SK-N-SH (cell line): ENCODE measurements around the gene SSBP1. TPM values are rescaled to one million over a fixed set of nuclear protein-coding genes. Genes with fewer than 3 reads are reported as not detected.

Source experiments
- CTCF ChIA-PET: fragments of 300-600, 350-600 bp; formaldehyde crosslinking; extraction: SDS; loops from one replicate; lab custom pipeline; 2021; lab: Yijun Ruan, JAX
- POLR2A ChIA-PET: fragments of 350-600 bp; sonication (Branson Sonifier 250); formaldehyde crosslinking; extraction: SDS; loops from one replicate; lab custom pipeline; 2020; ENCODE audit warnings: antibody characterized with exemption, inconsistent platforms; lab: Yijun Ruan, JAX
- DNase-seq: peaks from one replicate; pipeline ENCODE4 v3.0.0; 2012
- H2AFZ ChIP-seq: fragments of 200-600 bp; sonication (generic); 2 replicates; pipeline ENCODE4 v1.8.1; 2016; ENCODE audit warnings: antibody characterized with exemption, mild to moderate bottlenecking, low read depth
- H3F3A ChIP-seq: fragments of 200-600 bp; sonication (generic); replicated peaks from 2 replicates; pipeline ENCODE3; 2016; ENCODE audit warnings: antibody characterized with exemption, mild to moderate bottlenecking; ENCODE audit not compliant: insufficient read depth
- H3K27ac ChIP-seq, 2 experiments: fragments of 200-500 bp in 1 of 2; fragments of 200-600 bp in 1 of 2; sonication (Bioruptor generic) in 1 of 2; sonication (generic), shearing (Covaris generic) in 1 of 2; 2 replicates each; pipeline versions ENCODE4 v1.5.1 to v1.6.1; 2014 to 2016; ENCODE audit warnings: low read depth in 2 of 2, inconsistent platforms in 1 of 2, low read length in 1 of 2, mild to moderate bottlenecking in 1 of 2, mixed read lengths in 1 of 2
- H3K27me3 ChIP-seq: fragments of 200-600 bp; sonication (generic), shearing (Covaris generic); 2 replicates; pipeline ENCODE4 v1.6.1; 2016; ENCODE audit warnings: mixed run types; ENCODE audit not compliant: insufficient read depth
- H3K36me3 ChIP-seq, 2 experiments: fragments of 200-500 bp in 1 of 2; fragments of 200-600 bp in 1 of 2; sonication (Bioruptor generic) in 1 of 2; sonication (generic) in 1 of 2; replicated peaks in 1 of 2; 2 replicates each; pipeline versions ENCODE3 to v1.5.1; 2014 to 2016; ENCODE audit warnings: low read length in 1 of 2, mild to moderate bottlenecking in 1 of 2; ENCODE audit not compliant: insufficient read depth in 2 of 2, control insufficient read depth in 1 of 2
- H3K4me1 ChIP-seq, 2 experiments: fragments of 200-500 bp in 1 of 2; fragments of 200-600 bp in 1 of 2; sonication (Bioruptor generic) in 1 of 2; sonication (generic), shearing (Covaris generic) in 1 of 2; 2 replicates each; pipeline versions ENCODE4 v1.5.1 to v1.6.1; 2014 to 2016; ENCODE audit warnings: low read depth in 1 of 2, low read length in 1 of 2, mixed run types in 1 of 2; ENCODE audit not compliant: insufficient read depth in 2 of 2, control insufficient read depth in 1 of 2
- H3K4me2 ChIP-seq: fragments of 200-600 bp; sonication (generic), shearing (Covaris generic); 2 replicates; pipeline ENCODE4 v1.6.1; 2017; ENCODE audit warnings: mixed run types
- H3K4me3 ChIP-seq, 2 experiments: fragments of 200-500 bp in 1 of 2; fragments of 200-600 bp in 1 of 2; sonication (Bioruptor generic) in 1 of 2; sonication (generic), shearing (Covaris generic) in 1 of 2; 2 replicates each; pipeline versions ENCODE4 v1.5.1 to v1.8.1; 2014 to 2016; ENCODE audit warnings: low read depth in 2 of 2, inconsistent platforms in 1 of 2, low read length in 1 of 2, mild to moderate bottlenecking in 1 of 2, mixed read lengths in 1 of 2, moderate library complexity in 1 of 2
- H3K79me2 ChIP-seq: fragments of 200-600 bp; sonication (generic); 2 replicates; pipeline ENCODE4 v1.8.1; 2017; ENCODE audit warnings: mild to moderate bottlenecking; ENCODE audit not compliant: insufficient read depth
- H3K9ac ChIP-seq: fragments of 200-600 bp; sonication (generic); 2 replicates; pipeline ENCODE4 v1.6.1; 2017; ENCODE audit warnings: mixed run types
- H3K9me2 ChIP-seq: fragments of 200-600 bp; sonication (generic); 2 replicates; pipeline ENCODE4 v1.6.1; 2017; ENCODE audit warnings: mixed run types
- H3K9me3 ChIP-seq: fragments of 200-600 bp; sonication (generic); 2 replicates; pipeline ENCODE4 v1.6.1; 2017; ENCODE audit warnings: mixed run types, mild to moderate bottlenecking, moderate library complexity
- H4K20me1 ChIP-seq: fragments of 200-600 bp; sonication (generic); 2 replicates; pipeline ENCODE4 v1.6.1; 2017; ENCODE audit warnings: mild to moderate bottlenecking, mixed run types; ENCODE audit not compliant: insufficient read depth
- EZH2phosphoT487 ChIP-seq: fragments of 200-600 bp; sonication (generic); IDR thresholded peaks from 2 replicates; pipeline ENCODE4 v1.6.1; 2017; ENCODE audit warnings: low read depth, mixed run types, mild to moderate bottlenecking, antibody characterized with exemption, moderate library complexity, borderline replicate concordance
- FOSL2 ChIP-seq: IDR thresholded peaks from 2 replicates; pipeline ENCODE4 v1.4.0; 2012; ENCODE audit warnings: low read depth, mild to moderate bottlenecking, moderate library complexity, borderline replicate concordance
- FOXM1 ChIP-seq: IDR thresholded peaks from 2 replicates; pipeline ENCODE4 v1.4.0; 2012; ENCODE audit warnings: low read depth, mild to moderate bottlenecking
- GATA2 ChIP-seq: sonication (generic); formaldehyde crosslinking; IDR thresholded peaks from 2 replicates; pipeline ENCODE4 v1.5.0; 2020; ENCODE audit warnings: mild to moderate bottlenecking, missing genetic modification reagents
- NFIC ChIP-seq: IDR thresholded peaks from 2 replicates; pipeline ENCODE4 v1.4.0; 2012; ENCODE audit warnings: borderline replicate concordance
- NRF1 ChIP-seq: IDR thresholded peaks from 2 replicates; pipeline ENCODE4 v1.6.1; 2012; ENCODE audit warnings: low read depth, mild to moderate bottlenecking, low read length
- RAD21 ChIP-seq: IDR thresholded peaks from 2 replicates; pipeline ENCODE4 v1.6.1; 2012; ENCODE audit warnings: mild to moderate bottlenecking, low read length
- RCOR1 ChIP-seq: fragments of 150-350 bp; IDR thresholded peaks from 2 replicates; pipeline ENCODE4 v1.6.1; 2017; ENCODE audit warnings: antibody characterized with exemption, low read length
- RFX5 ChIP-seq: IDR thresholded peaks from 2 replicates; pipeline ENCODE4 v1.6.1; 2012; ENCODE audit warnings: mild to moderate bottlenecking, improper control_type of control experiment, low read length
- RXRA ChIP-seq: IDR thresholded peaks from 2 replicates; pipeline ENCODE4 v1.4.0; 2012; ENCODE audit warnings: low read depth, mild to moderate bottlenecking, borderline replicate concordance
- SIN3A ChIP-seq: IDR thresholded peaks from 2 replicates; pipeline ENCODE4 v1.6.1; 2012; ENCODE audit warnings: low read depth, mild to moderate bottlenecking, low read length, moderate library complexity, borderline replicate concordance
- TAF1 ChIP-seq: IDR thresholded peaks from 2 replicates; pipeline ENCODE4 v1.6.1; 2012; ENCODE audit warnings: low read depth, mild to moderate bottlenecking, low read length, moderate library complexity, borderline replicate concordance
- YY1 ChIP-seq: IDR thresholded peaks from 2 replicates; pipeline ENCODE4 v1.4.0; 2012; ENCODE audit warnings: low read depth, mild to moderate bottlenecking
- WGBS: methylation state at CpG from one replicate; pipeline ENCODE4 v1.1.6; 2017; ENCODE audit warnings: low lambda C conversion rate; 5-methylcytosine and 5-hydroxymethylcytosine counted together
- polyA plus RNA-seq, 3 experiments: library from polyadenylated mRNA; depleted of rRNA; stranded (reverse); fragments of >200 nt; gene quantifications; 2 replicates each; pipeline ENCODE4 v1.2.3, GENCODE V29; 2012
- TF ChIP-seq, protein P1 (sequence below): fragments of 150-350 bp; IDR thresholded peaks from 2 replicates; pipeline ENCODE4 v1.6.1; 2016; ENCODE audit warnings: mild to moderate bottlenecking, low read depth, low read length
- TF ChIP-seq, protein P2 (sequence below): fragments of 200-600 bp; sonication (generic); IDR thresholded peaks from 2 replicates; pipeline ENCODE4 v1.6.1; 2017; ENCODE audit warnings: antibody characterized with exemption, mild to moderate bottlenecking, moderate library complexity
- TF ChIP-seq, protein P3 (sequence below): IDR thresholded peaks from 2 replicates; pipeline ENCODE4; 2012
- TF ChIP-seq, protein P4 (sequence below): IDR thresholded peaks from 2 replicates; pipeline ENCODE4 v1.6.1; 2012; ENCODE audit warnings: mild to moderate bottlenecking, low read depth, low read length, moderate library complexity
- TF ChIP-seq, protein P5 (sequence below): IDR thresholded peaks from 2 replicates; pipeline ENCODE4 v1.4.0; 2012; ENCODE audit warnings: low read depth
- TF ChIP-seq, protein P6 (sequence below): IDR thresholded peaks from 2 replicates; pipeline ENCODE4 v1.4.0; 2012; ENCODE audit warnings: low read depth, borderline replicate concordance

The SSBP1 gene
- polyA plus RNA-seq, 1 of the 3 experiments (the other 2 are of a cell fraction), result 212 TPM

DNA sequence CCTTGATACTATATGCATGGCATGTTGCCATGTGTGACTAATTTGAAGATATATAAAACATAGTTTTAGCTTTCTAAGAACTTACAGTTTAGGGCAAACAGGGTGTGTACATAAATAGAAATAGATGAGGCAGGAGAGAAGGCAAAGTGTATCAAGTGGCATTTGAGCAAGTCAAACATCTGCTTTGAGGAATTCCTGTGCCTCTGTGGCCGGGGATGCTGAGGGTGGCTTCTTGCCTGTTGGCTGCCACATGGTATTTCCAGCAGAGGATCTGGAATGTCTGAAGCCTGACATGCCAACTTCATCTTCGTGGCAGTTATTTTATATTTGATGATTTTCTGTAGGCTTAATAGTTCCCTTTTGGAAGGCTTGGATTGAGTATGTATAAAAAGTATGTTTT, 6.0 kb downstream of the SSBP1 start (continued):
- TF ChIP-seq, protein P1, sequence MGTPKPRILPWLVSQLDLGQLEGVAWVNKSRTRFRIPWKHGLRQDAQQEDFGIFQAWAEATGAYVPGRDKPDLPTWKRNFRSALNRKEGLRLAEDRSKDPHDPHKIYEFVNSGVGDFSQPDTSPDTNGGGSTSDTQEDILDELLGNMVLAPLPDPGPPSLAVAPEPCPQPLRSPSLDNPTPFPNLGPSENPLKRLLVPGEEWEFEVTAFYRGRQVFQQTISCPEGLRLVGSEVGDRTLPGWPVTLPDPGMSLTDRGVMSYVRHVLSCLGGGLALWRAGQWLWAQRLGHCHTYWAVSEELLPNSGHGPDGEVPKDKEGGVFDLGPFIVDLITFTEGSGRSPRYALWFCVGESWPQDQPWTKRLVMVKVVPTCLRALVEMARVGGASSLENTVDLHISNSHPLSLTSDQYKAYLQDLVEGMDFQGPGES, result no peak
- no peak for TF ChIP-seq NFIC
- TF ChIP-seq EZH2phosphoT487, result no peak
- TF ChIP-seq, protein P2, sequence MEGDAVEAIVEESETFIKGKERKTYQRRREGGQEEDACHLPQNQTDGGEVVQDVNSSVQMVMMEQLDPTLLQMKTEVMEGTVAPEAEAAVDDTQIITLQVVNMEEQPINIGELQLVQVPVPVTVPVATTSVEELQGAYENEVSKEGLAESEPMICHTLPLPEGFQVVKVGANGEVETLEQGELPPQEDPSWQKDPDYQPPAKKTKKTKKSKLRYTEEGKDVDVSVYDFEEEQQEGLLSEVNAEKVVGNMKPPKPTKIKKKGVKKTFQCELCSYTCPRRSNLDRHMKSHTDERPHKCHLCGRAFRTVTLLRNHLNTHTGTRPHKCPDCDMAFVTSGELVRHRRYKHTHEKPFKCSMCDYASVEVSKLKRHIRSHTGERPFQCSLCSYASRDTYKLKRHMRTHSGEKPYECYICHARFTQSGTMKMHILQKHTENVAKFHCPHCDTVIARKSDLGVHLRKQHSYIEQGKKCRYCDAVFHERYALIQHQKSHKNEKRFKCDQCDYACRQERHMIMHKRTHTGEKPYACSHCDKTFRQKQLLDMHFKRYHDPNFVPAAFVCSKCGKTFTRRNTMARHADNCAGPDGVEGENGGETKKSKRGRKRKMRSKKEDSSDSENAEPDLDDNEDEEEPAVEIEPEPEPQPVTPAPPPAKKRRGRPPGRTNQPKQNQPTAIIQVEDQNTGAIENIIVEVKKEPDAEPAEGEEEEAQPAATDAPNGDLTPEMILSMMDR, result no peak
- TF ChIP-seq FOSL2, result no peak
- no peak for TF ChIP-seq GATA2 (CRISPR knock-in tag)
- TF ChIP-seq, all 33 proteins: peak for 0

DNA sequence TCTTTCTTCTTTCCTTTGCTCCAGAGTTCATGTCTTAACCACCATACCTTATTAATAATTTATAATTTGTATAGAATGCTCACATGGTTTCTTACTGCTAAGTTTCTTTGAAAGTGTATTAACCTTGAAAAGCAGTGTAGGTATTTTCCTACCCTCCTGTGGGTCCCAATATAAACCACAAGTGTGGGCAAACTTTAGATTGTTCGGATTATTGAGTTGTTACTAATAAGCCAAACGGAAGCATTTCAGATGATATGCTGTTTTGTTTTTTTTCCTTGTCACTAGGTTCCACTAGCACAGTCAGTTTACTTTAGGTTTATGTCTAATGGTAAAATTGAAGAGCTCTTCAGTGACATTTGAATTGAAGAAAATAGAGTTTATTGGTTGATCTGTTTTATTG, 10.2 kb downstream of the SSBP1 start:
- H2AFZ ChIP-seq, result no peak overlapping the region
- ChIA-PET CTCF (interaction anchor here (0.8 to 2.7 kb wide), 2 partner anchors 10 to 41 kb away, joined by 3 to 17 read pairs; partner anchors contain the start of gene SSBP1), POLR2A (no interaction called here)
- H3K9me2 ChIP-seq, result no peaks in the 10 kb centered on the region
- DNase-seq, result no peak
- no peak overlapping the region for H3K9ac ChIP-seq
- H3F3A ChIP-seq, result peaks cover 27% of the 10 kb centered on the region
- peaks cover 92 to 97% of the 10 kb centered on the region in 2 experiments for H3K36me3 ChIP-seq
- H3K4me2 ChIP-seq, result no peak overlapping the region
- H4K20me1 ChIP-seq, result no peaks in the 10 kb centered on the region
- H3K79me2 ChIP-seq, result no peaks in the 10 kb centered on the region; the same call in 1 of the 2 replicates
- peaks cover 28% of the 10 kb centered on the region for H3K9me3 ChIP-seq
- 88% methylated on average over 2 of the region's 2 CpGs for WGBS
- H3K4me3 ChIP-seq, result no peak overlapping the region
- H3K4me1 ChIP-seq, result no peaks in the 10 kb centered on the region
- H3K27me3 ChIP-seq, result no peaks in the 10 kb centered on the region
- H3K27ac ChIP-seq, result no peak overlapping the region
- no peak for TF ChIP-seq YY1
- no peak for TF ChIP-seq RXRA
- TF ChIP-seq RCOR1, result no peak
- no peak for TF ChIP-seq RFX5
- TF ChIP-seq RAD21, result no peak
- TF ChIP-seq, protein P3, sequence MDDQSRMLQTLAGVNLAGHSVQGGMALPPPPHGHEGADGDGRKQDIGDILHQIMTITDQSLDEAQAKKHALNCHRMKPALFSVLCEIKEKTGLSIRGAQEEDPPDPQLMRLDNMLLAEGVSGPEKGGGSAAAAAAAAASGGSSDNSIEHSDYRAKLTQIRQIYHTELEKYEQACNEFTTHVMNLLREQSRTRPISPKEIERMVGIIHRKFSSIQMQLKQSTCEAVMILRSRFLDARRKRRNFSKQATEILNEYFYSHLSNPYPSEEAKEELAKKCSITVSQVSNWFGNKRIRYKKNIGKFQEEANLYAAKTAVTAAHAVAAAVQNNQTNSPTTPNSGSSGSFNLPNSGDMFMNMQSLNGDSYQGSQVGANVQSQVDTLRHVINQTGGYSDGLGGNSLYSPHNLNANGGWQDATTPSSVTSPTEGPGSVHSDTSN, result no peak
- TF ChIP-seq, protein P4, sequence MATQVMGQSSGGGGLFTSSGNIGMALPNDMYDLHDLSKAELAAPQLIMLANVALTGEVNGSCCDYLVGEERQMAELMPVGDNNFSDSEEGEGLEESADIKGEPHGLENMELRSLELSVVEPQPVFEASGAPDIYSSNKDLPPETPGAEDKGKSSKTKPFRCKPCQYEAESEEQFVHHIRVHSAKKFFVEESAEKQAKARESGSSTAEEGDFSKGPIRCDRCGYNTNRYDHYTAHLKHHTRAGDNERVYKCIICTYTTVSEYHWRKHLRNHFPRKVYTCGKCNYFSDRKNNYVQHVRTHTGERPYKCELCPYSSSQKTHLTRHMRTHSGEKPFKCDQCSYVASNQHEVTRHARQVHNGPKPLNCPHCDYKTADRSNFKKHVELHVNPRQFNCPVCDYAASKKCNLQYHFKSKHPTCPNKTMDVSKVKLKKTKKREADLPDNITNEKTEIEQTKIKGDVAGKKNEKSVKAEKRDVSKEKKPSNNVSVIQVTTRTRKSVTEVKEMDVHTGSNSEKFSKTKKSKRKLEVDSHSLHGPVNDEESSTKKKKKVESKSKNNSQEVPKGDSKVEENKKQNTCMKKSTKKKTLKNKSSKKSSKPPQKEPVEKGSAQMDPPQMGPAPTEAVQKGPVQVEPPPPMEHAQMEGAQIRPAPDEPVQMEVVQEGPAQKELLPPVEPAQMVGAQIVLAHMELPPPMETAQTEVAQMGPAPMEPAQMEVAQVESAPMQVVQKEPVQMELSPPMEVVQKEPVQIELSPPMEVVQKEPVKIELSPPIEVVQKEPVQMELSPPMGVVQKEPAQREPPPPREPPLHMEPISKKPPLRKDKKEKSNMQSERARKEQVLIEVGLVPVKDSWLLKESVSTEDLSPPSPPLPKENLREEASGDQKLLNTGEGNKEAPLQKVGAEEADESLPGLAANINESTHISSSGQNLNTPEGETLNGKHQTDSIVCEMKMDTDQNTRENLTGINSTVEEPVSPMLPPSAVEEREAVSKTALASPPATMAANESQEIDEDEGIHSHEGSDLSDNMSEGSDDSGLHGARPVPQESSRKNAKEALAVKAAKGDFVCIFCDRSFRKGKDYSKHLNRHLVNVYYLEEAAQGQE, result no peak
- TF ChIP-seq, protein P5, sequence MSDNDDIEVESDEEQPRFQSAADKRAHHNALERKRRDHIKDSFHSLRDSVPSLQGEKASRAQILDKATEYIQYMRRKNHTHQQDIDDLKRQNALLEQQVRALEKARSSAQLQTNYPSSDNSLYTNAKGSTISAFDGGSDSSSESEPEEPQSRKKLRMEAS, result no peak
- TF ChIP-seq, protein P6, sequence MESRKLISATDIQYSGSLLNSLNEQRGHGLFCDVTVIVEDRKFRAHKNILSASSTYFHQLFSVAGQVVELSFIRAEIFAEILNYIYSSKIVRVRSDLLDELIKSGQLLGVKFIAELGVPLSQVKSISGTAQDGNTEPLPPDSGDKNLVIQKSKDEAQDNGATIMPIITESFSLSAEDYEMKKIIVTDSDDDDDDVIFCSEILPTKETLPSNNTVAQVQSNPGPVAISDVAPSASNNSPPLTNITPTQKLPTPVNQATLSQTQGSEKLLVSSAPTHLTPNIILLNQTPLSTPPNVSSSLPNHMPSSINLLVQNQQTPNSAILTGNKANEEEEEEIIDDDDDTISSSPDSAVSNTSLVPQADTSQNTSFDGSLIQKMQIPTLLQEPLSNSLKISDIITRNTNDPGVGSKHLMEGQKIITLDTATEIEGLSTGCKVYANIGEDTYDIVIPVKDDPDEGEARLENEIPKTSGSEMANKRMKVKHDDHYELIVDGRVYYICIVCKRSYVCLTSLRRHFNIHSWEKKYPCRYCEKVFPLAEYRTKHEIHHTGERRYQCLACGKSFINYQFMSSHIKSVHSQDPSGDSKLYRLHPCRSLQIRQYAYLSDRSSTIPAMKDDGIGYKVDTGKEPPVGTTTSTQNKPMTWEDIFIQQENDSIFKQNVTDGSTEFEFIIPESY, result no peak
- TF ChIP-seq FOXM1, result no peak
- TF ChIP-seq, protein P2, result no peak
- no peak for TF ChIP-seq NRF1
- no peak for TF ChIP-seq SIN3A
- TF ChIP-seq TAF1, result no peak
